CD14-positive monocyte (primary cell): Measurements from ENCODE around the gene FST. TPM values are rescaled to one million over a fixed set of nuclear protein-coding genes. Genes with fewer than 3 reads are reported as not detected.
A peak's percentile ranks its signal among the peaks of the same experiment; 100 is the strongest.

ENCODE experiments used
- DNase-seq, 3 donors: peaks; one replicate each; pipeline ENCODE4 v3.0.0-alpha.2; 2011 to 2022
- H2AFZ ChIP-seq: 2 replicates; pipeline ENCODE4 v1.6.0; 2012; ENCODE audit warnings: mild to moderate bottlenecking, low read depth, low read length, inconsistent platforms; ENCODE audit not compliant: insufficient read depth, poor library complexity, severe bottlenecking
- H3K27ac ChIP-seq, 2 donors: 1 replicate in 1 of 2; 2 replicates in 1 of 2; pipeline ENCODE4 v1.5.1; 2012 to 2013; ENCODE audit warnings: low read length in 2 of 2, control low read depth in 1 of 2, inconsistent platforms in 1 of 2, low read depth in 1 of 2, mild to moderate bottlenecking in 1 of 2
- H3K27me3 ChIP-seq, 2 donors: one replicate each; pipeline versions ENCODE4 v1.6.0 to v1.6.1; 2011 to 2013; ENCODE audit warnings: low read length in 2 of 2; ENCODE audit not compliant: control insufficient read depth in 2 of 2, insufficient read depth in 2 of 2
- H3K36me3 ChIP-seq, 2 donors: replicated peaks in 1 of 2; 1 replicate in 1 of 2; 2 replicates in 1 of 2; pipeline versions ENCODE4 v1.5.1 to v1.6.1; 2012 to 2013; ENCODE audit warnings: low read length in 2 of 2, control low read depth in 1 of 2, inconsistent platforms in 1 of 2, mild to moderate bottlenecking in 1 of 2; ENCODE audit not compliant: insufficient read depth in 2 of 2, control insufficient read depth in 1 of 2
- H3K4me1 ChIP-seq, 2 donors: 1 replicate in 1 of 2; 2 replicates in 1 of 2; pipeline versions ENCODE4 v1.5.1 to v1.6.1; 2012 to 2013; ENCODE audit warnings: low read length in 2 of 2, control low read depth in 1 of 2, inconsistent platforms in 1 of 2, mild to moderate bottlenecking in 1 of 2, moderate library complexity in 1 of 2; ENCODE audit not compliant: insufficient read depth in 2 of 2, control insufficient read depth in 1 of 2
- H3K4me2 ChIP-seq: replicated peaks from 2 replicates; pipeline ENCODE3; 2012; ENCODE audit warnings: low read length, moderate library complexity, mild to moderate bottlenecking; ENCODE audit not compliant: poor library complexity, severe bottlenecking; ENCODE audit errors: extremely low read depth
- H3K4me3 ChIP-seq, 3 experiments: fragments of 200-600 bp in 1 of 3; sonication (generic) in 1 of 3; replicated peaks in 1 of 3; 1 replicate in 2 of 3; 2 replicates in 1 of 3; pipeline ENCODE4 v1.5.1; 2011 to 2013; ENCODE audit warnings: low read length in 3 of 3, mild to moderate bottlenecking in 3 of 3, control low read depth in 2 of 3, low read depth in 2 of 3, inconsistent platforms in 1 of 3, moderate library complexity in 1 of 3
- H3K79me2 ChIP-seq: 2 replicates; pipeline ENCODE4 v1.6.0; 2012; ENCODE audit warnings: mild to moderate bottlenecking, control low read depth, inconsistent platforms, low read length, moderate library complexity; ENCODE audit not compliant: insufficient read depth
- H3K9ac ChIP-seq: 2 replicates; pipeline ENCODE4 v1.6.0; 2017; ENCODE audit warnings: low read length, mild to moderate bottlenecking; ENCODE audit not compliant: insufficient read depth, poor library complexity, severe bottlenecking
- H3K9me3 ChIP-seq, 2 donors: replicated peaks in 1 of 2; 1 replicate in 1 of 2; 2 replicates in 1 of 2; pipeline versions ENCODE4 v1.5.1 to v1.6.1; 2012 to 2013; ENCODE audit warnings: low read length in 2 of 2, control low read depth in 1 of 2; ENCODE audit not compliant: control insufficient read depth in 1 of 2, insufficient read depth in 1 of 2
- H4K20me1 ChIP-seq: 2 replicates; pipeline ENCODE4 v1.6.0; 2012; ENCODE audit warnings: mild to moderate bottlenecking, low read length, control low read depth, moderate library complexity; ENCODE audit not compliant: insufficient read depth
- H3K27ac Mint-ChIP-seq, 7 donors: one replicate each; pipeline ENCODE4 v1.8.0; 2020; ENCODE audit warnings: mild to moderate bottlenecking in 7 of 7, mixed read lengths in 7 of 7, moderate library complexity in 6 of 7, inconsistent platforms in 2 of 7
- H3K27me3 Mint-ChIP-seq, 3 donors: one replicate each; pipeline ENCODE4 v1.8.0; 2021 to 2022; ENCODE audit warnings: low read depth in 3 of 3, mild to moderate bottlenecking in 3 of 3, mixed read lengths in 3 of 3, moderate library complexity in 3 of 3, inconsistent platforms in 1 of 3
- H3K36me3 Mint-ChIP-seq, 2 donors: one replicate each; pipeline ENCODE4 v1.8.0; 2020; ENCODE audit warnings: mixed read lengths in 2 of 2, inconsistent platforms in 1 of 2, mild to moderate bottlenecking in 1 of 2
- H3K4me1 Mint-ChIP-seq: one replicate; pipeline ENCODE4 v1.8.0; 2020; ENCODE audit warnings: mild to moderate bottlenecking, mixed read lengths
- H3K4me3 Mint-ChIP-seq, 2 donors: one replicate each; pipeline ENCODE4 v1.8.0; 2020; ENCODE audit warnings: mild to moderate bottlenecking in 2 of 2, mixed read lengths in 2 of 2, moderate library complexity in 1 of 2
- H3K9me3 Mint-ChIP-seq, 7 donors: one replicate each; pipeline ENCODE4 v1.8.0; 2020 to 2022; ENCODE audit warnings: mixed read lengths in 7 of 7, mild to moderate bottlenecking in 6 of 7, moderate library complexity in 6 of 7, inconsistent platforms in 2 of 7
- CTCF ChIP-seq: fragments of 200-600 bp; IDR thresholded peaks from one replicate; pipeline ENCODE4 v1.8.0; 2022; ENCODE audit warnings: antibody characterized with exemption, mild to moderate bottlenecking
- WGBS: methylation state at CpG from one replicate; pipeline ENCODE4 v1.1.5; 2013; ENCODE audit warnings: missing lambda C conversion rate; ENCODE audit not compliant: insufficient coverage; 5-methylcytosine and 5-hydroxymethylcytosine counted together
- intact Hi-C, 2 donors: fragments of 100-400 bp; cut with micrococcal nuclease; formaldehyde crosslinking; loops; one replicate each; pipeline versions ENCODE4 v1.15.0 to v1.15.1; 2023
- polyA plus RNA-seq, 3 donors: library from polyadenylated mRNA; depleted of rRNA in 1 of 3; unstranded in 2 of 3; stranded (reverse) in 1 of 3; fragments of 300-500 nt in 2 of 3; fragments of >200 nt in 1 of 3; fragmentation: Illumina TruSeq in 2 of 3; gene quantifications; 1 replicate in 2 of 3; 2 replicates in 1 of 3; pipeline ENCODE4 v1.2.3, GENCODE V29; 2012 to 2021

The FST gene
- polyA plus RNA-seq, 3 donors, result 0.23 TPM; not detected in 2

- no peak overlapping the region for H3K9ac ChIP-seq
- Mint-ChIP-seq H3K9me3 (peaks cover 0 to 13% (median 8%) of the 10 kb centered on the region in 7 donors), H3K4me1 (peaks cover 27% of the 10 kb centered on the region), H3K4me3 (peak overlapping the region in 1 of 2 donors; percentile 49), H3K27me3 (peaks cover 47 to 63% (median 48%) of the 10 kb centered on the region in 3 donors), H3K36me3 (peaks cover 4 to 9% of the 10 kb centered on the region in 2 donors), H3K27ac (no peak overlapping the region)
- no peaks in the 10 kb centered on the region for H3K79me2 ChIP-seq
- no peak for TF ChIP-seq CTCF
- no peaks in the 10 kb centered on the region for H3K9me3 ChIP-seq
- no peak overlapping the region for H3K4me3 ChIP-seq
- no peaks in the 10 kb centered on the region for H3K36me3 ChIP-seq
- WGBS, result no CpG with 5 or more reads among the region's 3 CpGs
- no peak overlapping the region for H3K4me2 ChIP-seq
- peaks cover 42 to 61% of the 10 kb centered on the region in 2 donors for H3K27me3 ChIP-seq
- no peaks in the 10 kb centered on the region for H4K20me1 ChIP-seq
- DNase-seq, result no peak
- no peak overlapping the region for H2AFZ ChIP-seq
- no peak overlapping the region for H3K27ac ChIP-seq
- intact Hi-C loops, result no loop called here
- H3K4me1 ChIP-seq, result peaks cover 26 to 32% of the 10 kb centered on the region in 2 donors
Measured at GRCh38 chr5:53476531-53477480, 3.6 kb upstream of the FST start.

GRCh38 chr5:53478411-53479044 lies 1.9 kb upstream of the FST start:
- peaks cover 55 to 73% (median 60%) of the 10 kb centered on the region in 3 donors for H3K27me3 Mint-ChIP-seq
- Histone ChIP-seq H4K20me1 (no peaks in the 10 kb centered on the region), H3K4me1 (peaks cover 33 to 40% of the 10 kb centered on the region in 2 donors), H3K4me3 (peak overlapping the region in 2 of 3 experiments; percentile 21 to 83), H3K36me3 (no peaks in the 10 kb centered on the region), H3K27ac (no peak overlapping the region), H3K27me3 (peaks cover 42 to 64% of the 10 kb centered on the region in 2 donors), H3K79me2 (no peaks in the 10 kb centered on the region), H3K9ac (no peak overlapping the region), H3K9me3 (no peaks in the 10 kb centered on the region), H2AFZ (peak overlapping the region; percentile 54), H3K4me2 (peak overlapping the region; percentile 87)
- H3K4me3 Mint-ChIP-seq, result peak overlapping the region; percentile 94 to 98
- H3K27ac Mint-ChIP-seq, result peak overlapping the region in 2 of 7 donors; percentile 8 to 50
- peak in 1 of 3 donors; percentile 41 for DNase-seq
- intact Hi-C loops, result no loop called here
- WGBS, result 1% methylated on average over 19 of the region's 26 CpGs
- H3K9me3 Mint-ChIP-seq, result peaks cover 0 to 13% (median 8%) of the 10 kb centered on the region in 7 donors
- peaks cover 4 to 9% of the 10 kb centered on the region in 2 donors for H3K36me3 Mint-ChIP-seq
- TF ChIP-seq CTCF, result peak; percentile 68
- H3K4me1 Mint-ChIP-seq, result peaks cover 37% of the 10 kb centered on the region
